Colon (tissue), 2 donors: Measurements from ENCODE around the gene DAND5.
"Not testable (repeated sequence)": the region's sequence is repeated elsewhere in the genome, so short reads cannot be mapped to it uniquely, and the experiment has no call there.

Source experiments
- FAIRE-seq: peaks from 2 replicates; lab custom pipeline; 2012; peaks lifted over from hg19 to GRCh38; lab: Jason Lieb, UNC
- donor health status: control.
- donor health status: control.

Gene DAND5

DNA sequence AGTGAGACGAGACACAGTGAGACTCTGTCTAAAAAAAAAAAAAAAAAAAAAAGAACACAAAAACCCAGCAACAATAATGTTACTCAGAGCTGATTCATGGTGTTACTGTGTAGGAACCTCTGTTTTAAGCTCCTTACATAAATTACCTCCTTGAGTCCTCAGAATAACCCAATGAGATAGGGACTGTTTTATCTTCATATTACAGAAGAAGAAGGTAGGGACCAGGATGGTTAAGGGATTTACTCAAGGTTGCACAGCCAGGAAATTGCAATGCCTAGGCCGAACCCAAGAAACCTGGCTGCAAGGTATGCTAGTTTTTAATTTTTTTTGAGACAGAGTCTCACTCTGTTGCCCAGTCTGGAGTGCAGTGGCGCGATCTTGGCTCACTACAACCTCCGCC, 1.5 kb upstream of the DAND5 start:
- no peak for FAIRE-seq

DNA sequence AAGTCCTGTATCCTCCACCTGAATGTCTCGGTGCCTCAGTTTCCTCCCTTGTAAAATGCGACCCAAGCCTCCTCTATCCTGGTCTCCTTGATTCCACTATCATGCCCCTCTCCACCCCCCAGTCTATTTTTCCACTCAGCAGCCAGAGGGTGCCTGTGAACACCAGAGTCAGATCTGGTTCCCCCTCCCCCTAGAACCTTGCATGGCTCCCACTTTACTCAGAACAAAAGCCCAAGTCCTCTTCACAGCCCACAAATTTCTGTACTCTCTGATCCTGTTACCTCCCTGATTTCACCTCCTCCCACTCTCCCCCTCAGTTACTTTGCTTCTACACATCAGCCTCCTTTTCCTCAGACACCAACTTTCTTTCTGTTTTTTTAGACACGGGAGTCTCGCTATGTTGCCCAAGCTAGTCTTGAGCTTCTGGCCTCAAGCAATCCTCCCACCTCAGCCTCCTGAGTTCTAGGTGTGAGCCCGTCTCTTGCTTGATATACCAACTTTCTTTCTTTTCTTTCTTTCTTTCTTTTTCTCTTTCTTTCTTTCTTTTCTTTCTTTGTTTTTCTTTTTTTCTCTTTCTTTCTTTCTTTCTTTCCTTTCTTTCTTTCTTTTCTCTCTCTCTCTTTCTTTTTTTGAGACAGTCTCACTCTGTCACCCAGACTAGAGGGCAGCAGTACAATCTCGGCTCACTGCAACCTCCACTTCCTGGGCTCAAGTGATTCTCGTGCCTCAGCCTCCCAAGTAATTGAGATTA, 869 bp downstream of the DAND5 start:
- no peak for FAIRE-seq

DNA sequence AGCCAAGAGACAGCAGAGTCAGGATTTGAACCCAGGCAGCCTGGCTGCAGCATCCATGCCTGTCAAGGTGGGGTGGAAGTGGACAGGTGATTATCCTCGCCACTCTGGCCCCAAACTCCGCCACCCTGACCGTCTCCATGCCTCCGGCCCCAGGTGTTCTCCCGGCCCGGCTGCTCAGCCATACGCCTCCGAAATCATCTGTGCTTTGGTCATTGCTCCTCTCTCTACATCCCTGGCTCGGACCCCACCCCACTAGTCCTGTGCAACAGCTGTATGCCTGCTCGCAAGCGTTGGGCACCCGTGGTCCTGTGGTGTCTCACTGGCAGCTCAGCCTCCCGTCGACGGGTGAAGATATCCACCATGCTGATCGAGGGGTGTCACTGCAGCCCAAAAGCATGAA, 3.9 kb downstream of the DAND5 start:
- FAIRE-seq = no peak

DNA sequence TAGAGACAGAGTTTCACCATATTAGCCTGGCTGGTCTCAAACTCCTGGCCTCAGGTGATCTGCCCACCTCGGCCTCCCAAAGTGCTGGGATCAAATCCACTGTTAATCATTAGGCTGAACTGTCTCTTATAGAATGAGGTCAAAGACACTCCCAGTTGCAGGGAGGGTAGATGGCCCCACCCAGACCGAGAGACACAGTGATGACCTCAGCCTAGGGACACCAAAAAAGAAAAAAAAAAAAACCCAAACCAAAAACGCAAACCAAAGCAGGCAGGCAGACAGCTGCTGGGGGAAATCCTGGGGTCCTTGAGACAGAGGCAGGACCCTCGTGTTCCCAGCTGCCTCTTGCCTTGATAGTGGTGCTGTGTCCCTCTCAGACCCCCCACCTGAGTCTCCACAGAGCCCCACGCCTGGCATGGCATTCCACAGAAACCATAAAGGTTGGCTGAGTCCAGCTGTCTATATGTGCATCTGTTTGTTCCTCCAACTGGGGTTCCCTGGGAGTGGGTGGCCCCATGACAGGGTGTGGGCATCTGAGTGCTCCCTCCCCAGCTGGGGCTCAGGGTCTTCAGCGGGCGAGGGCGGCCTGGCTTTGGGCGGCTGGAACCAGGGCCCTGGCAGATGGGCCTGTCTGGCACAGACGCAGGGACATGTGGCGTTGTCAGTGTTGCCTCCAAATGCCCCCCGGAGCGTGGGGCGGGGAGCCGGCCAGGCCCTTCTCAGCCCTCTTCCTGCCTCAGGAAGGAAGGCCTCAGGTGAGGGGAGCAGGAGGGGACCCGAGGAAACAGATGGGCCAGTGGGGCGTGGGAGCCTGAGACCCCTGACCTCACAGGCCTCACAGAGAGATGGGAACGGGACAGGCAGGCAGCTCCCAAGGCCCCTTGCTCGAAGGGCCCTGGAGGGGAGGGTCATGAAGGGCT, 5.2 kb downstream of the DAND5 start:
- FAIRE-seq = no peak

DNA sequence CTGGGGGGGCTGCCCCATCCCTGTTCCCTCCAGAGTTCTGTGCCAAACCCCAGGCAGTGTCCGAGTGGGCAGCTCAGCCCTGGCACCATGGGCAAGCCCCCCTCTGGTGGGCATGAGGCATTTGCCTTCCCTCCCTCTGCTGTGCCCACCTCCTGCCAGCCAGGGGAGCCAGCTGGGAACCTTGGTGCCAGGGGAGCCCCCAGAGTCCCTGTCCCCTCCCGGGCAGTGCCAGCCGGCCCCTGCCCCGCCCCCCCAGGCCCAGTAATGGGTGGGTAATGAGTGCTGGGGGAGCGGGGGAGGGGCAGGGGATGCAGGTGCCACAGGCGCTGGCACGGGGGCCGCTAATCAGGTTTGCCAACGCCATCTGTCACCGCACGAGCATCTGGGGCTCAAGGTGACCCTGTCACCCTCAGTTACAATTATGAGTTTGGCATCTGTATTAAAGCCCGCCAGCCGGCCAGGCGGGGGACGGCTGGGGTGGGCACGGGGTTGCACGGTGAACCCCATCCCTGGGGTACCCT, 5.9 kb downstream of the DAND5 start:
- FAIRE-seq = no peak

DNA sequence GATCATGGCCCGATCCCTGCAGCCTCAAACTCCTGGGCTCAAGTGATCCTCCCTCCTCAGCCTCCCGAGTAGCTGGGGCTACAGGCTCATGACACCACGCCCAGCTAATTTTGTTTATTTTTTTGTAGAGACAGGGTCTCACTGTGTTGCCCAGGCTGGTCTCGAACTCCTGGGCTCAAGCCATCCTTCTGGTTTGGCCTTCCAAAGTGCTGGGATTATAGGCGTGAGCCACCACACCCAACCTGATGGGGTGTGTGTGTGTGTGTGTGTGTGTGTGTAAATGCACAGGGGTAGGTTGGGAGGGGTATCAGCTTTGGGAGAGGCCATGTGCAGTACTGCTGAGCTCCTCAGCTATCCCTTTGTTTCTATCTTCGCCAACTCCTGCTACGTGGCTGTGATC, 6.7 kb downstream of the DAND5 start:
- not testable (repeated sequence) for FAIRE-seq

DNA sequence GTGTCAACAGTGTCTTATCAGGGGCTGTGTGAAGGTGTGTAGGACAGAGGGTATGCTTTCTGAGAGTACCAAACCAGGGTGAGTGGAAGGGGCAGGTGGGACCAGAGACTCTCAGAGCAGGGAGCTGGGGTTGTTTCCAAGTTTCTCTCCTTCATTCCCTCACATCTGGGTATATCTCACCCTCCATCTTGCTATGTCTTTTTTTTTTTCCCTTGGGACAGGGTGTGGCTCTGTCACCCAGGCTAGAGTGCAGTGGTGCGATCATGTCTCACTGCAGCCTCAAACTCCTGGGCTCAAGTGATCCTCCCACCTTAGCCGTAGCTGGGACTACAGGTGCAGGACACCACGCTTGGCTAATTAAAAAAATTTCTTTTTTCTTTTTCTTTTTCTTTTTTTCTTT, 10.6 kb downstream of the DAND5 start:
- no peak for FAIRE-seq

DNA sequence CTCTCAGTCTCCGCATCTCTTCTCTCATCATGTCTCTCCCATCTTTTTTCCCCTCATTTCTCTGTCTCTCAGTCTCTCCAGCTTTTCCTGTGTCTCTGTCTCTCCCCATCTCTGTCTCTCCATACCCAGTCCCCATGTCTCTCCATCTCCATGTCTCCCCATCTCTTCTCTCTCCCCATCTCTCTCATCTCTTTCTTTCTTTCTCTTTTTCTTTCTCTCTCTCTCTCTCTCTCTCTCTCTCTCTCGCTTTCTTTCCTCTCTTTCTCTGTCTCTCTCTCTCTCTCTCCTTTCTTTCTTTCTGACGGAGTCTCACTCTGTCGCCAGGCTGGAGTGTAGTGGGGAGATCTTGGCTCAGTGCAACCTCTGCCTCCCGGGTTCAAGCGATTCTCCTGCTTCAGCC, 13.3 kb downstream of the DAND5 start:
- no peak for FAIRE-seq

DNA sequence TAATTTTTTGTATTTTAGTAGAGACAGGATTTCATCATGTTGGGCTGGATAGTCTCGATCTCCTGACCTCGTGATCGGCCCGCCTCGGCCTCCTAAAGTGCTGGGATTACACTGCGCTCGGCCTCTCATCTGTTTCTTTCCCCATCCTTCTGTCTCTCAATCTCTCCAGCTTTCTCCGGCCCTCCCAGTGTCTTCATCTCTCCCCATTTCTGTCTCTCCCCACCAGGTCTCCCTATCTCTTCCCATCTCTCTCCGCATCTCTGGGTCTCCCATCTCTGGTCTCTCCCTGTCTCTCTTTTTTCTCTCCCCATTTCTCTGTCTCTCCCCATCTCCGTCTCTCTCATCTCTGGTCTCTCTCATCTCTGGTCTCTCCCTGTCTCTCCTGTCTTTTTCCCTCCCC, 13.7 kb downstream of the DAND5 start:
- FAIRE-seq = no peak

DNA sequence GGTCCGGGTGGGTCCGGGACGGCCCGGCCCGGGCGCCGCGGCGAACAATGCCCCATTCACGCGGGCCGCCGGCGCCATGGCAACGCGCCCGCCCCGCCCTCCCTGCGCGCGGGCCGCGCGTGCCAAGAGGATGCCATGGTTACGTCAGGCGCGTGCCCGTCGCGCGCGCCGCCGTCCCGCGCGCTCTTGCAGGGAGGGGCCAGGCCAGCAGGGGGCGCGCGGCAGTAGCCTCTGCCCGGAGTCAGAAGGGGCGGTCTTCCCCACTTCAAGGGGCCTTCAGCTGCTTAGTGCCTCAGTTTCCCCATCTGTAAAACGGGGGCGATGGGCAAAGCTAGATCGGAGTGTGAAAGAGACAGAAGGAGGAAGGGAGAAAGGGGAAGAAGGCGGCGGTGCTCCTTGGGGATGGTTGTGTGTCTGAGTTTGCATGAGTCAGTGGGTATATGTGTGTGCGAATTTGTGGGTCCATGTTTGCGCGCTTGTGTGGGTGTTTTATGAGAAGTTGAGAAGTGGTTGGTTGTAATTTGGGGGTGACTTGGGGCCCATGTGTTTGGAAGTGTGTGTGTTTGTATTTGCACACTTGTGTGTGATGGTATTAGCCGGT, 14.3 kb downstream of the DAND5 start:
- FAIRE-seq = no peak

DNA sequence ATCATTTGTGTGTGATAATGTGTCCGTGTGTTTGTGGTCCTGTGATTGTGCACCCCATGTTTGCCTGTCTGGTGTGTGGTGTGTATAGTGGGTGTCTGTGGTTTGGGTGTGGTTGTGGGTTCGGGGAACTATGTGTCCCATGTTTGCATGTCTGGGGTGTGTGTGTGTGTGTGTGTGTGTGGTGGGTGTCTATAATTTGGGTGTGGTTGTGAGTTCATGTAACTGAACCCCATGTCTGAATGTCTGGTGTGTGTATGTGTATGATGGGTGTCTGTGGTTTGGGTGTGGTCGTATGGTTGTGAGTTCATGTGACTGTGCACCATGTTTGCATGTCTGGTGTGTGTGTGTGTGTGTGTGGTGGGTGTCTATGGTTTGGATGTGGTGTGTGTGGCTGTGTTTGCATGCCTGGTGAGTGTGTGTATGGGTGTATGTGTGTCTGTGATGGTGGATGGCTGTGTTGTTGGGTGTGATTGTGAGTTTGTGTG, 14.8 kb downstream of the DAND5 start:
- no peak for FAIRE-seq

DNA sequence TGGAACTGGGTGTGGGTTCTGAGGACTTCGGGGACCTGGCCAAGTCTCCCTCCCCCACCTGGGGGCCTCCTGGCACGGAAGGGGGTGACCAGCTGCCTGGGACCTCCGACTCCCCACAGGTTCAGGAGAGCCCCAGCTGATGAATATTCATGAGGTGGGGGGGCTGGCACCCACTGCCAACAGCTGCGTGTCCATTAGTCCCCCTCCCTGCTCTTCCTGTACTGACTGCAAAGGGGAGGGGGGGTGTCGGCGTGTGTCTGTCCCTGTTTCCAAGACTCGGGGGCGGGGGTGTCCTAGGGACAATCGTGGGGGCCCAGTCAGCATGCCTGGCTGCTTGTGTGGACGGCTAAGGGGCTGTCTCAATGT, 15.3 kb downstream of the DAND5 start:
- FAIRE-seq = no peak

DNA sequence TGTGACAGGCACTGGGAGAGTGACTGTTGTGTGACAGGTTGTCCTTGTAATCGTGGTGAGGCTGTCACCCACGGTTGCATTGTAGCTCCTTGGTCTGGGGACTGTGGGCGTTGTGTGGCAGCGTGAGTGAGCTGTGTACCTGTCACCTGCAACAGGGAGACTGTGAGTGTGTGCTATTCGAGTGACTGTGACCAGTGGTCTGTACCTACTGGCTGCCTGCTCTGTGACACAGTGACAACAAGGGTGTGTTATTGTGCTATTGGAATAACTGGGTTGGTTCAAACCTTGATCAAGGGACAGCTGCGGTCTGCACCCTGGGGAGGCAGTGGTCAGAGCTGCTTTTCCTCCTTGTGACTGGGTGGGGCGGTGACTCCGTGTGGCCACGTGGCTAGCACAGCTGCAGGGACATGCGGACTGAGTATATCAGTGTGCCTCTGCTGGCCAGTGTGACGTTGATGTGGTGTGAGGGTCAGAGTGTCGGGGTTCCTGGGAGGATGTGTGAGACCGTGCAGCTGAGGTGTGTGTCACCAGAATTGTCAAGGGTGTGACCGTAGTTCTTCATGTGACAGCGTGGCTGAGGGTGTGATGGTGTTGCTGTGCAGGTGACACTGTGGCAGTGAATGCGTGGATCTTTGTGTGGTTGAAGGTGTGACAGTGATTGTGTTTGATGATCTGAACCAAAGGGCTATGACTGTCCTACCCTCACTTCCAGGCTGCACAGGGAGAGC, 15.8 kb downstream of the DAND5 start:
- no peak for FAIRE-seq

DNA sequence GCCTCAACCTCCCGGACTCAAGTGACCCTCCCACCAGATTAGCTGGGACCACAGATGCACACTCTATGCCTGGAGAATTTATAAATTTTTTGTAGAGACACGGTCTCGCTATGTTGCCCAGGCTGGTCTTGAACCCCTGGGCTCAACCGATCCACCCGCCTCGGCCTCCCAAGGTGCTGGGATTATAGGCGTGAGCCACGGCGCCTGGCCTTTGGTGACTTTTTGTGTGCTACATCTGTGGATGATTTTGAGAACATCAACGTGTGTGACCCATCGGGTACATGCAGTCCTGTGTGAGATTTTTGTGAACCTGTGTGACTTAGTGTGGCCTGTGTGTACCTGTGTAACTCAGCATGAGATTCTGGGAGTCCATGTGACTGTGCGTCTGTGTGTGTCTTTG, 17.4 kb downstream of the DAND5 start:
- no peak for FAIRE-seq

DNA sequence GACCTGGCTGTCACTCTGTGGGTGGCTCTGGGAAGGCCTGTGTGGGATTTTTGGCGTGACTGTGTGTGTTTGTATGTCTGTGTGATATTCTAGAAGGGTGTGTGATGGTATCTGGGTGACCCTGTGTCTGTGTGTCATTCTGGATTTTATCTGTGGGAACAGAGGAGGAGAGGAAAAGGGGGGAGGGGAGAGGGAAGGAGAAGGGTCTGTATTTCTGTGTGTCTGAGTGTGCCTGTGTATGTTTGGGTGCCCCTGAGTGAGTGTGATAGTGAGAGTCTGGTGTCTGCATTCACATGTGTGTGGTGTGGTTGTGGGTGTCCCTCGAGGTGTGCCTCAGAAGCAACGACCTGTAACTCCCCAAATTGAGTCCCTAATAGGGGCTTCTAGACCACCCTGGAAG, 17.8 kb downstream of the DAND5 start:
- no peak for FAIRE-seq

DNA sequence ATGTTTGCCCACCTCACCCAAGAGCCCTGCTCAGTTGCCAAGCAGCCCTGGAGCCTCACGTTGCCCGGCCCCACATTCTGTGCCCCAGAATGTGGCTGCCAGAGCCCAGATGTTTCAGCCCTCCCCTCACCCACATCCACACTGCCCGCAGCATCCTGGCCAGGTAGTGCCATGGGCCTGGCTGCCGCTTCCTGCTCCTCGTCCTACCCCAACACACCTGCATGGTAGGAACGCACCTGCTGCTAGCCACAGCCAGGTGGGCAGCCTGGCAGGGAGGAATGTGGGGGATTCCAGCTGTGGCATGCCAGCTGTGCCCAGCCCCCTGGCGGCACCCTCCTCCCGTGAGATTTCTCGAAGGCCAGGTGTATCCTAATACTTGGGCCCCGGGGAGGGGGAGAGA, 18.4 kb downstream of the DAND5 start:
- FAIRE-seq = no peak

DNA sequence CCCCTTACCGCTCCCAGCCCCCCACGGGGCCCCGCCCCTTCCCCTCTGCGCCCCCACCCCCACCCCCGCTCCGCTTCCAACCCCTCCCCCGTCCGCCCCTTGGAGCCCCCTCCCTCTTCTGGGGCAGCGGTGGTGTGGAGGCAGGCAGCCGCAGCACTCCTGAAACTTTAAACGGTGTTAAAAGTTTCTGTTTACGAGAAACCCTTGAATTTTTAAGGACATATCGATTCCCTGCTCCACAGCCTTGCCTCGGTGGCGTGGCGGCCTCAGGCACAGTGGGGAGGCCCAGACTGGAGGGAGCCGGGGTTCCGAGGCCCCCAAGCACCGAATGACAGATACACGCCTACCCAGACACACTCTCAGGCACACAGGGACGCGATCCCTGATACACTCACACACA, 21.1 kb downstream of the DAND5 start:
- no peak for FAIRE-seq

DNA sequence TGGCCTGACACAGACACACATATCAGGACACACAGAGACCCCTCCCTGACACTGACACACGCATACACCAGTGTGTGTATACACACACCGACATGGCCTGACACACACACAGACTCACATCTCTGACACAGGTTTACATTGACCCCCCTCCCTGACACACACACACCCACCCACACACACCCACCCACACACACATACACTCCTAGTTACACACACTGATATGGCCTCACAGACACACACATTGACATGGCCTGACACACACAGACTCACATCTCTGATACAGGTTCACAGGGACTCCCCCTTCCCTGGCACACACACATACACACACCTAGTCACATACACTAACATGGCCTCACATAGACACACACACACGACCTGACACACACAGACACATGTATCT, 21.5 kb downstream of the DAND5 start:
- no peak for FAIRE-seq

DNA sequence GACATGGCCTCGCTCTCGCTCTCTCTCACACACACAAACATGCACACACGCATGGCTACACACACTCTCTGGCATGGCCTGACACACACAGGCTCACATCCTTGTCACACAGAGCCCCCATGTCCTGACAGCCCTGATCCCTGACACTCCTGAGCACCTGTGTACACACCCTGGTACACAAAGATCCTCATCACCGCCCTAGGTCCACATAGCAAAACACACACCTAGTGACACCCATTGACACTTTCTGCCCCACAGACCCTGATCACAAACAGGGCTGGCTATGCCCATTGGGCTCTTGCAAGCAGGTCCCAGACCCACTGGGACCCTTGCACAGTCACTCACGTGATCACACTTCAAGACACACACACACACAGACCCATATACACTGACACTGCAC, 21.9 kb downstream of the DAND5 start:
- FAIRE-seq = no peak

DNA sequence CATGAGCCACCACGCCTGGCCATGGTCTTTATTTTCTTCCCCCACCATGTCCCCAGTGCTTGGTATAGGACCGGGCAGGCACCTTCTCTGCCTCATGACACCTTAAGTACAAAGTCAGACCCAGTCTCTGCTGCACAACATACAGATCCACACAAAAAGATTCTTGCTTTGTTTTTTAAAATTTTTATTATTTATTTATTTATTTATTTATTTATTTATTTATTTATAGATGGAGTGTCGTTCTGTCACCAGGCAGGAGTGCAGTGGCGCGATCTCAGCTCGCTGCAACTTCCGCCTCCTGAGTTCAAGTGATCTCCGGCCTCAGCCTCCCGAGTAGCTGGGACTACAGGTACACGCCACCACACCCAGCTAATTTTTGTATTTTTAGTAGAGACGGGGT, 23.4 kb downstream of the DAND5 start:
- FAIRE-seq = no peak

DNA sequence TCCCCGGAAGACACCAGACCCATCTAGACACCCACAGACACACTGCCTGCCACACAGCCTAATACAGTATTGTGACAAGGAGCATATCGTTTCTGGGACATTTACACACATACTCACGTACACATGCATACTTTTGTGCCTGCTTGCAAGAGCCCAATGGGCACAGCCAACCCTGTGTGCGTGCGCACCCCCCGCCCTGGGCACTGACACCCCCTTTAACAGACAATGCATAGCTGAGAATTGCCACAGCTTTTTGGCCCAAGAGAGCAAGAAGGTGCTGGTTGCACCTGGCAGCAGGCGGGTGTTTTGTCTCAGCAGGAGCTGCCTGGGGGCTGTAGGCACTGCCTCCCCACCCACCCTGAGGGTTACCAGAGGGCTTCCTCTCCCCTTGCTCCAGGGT, 24.2 kb downstream of the DAND5 start:
- no peak for FAIRE-seq
